GM19395 (cell line): ENCODE data around the gene HEPACAM.
A peak's percentile ranks its signal among the peaks of the same experiment; 100 is the strongest.

Source experiments
- ATAC-seq: cut with Tn5 transposase; IDR thresholded peaks from one replicate; pipeline ENCODE4 v1.9.1; 2021; ENCODE audit warnings: mild to moderate bottlenecking, moderate library complexity; ENCODE audit not compliant: unreplicated experiment

HEPACAM gene

DNA sequence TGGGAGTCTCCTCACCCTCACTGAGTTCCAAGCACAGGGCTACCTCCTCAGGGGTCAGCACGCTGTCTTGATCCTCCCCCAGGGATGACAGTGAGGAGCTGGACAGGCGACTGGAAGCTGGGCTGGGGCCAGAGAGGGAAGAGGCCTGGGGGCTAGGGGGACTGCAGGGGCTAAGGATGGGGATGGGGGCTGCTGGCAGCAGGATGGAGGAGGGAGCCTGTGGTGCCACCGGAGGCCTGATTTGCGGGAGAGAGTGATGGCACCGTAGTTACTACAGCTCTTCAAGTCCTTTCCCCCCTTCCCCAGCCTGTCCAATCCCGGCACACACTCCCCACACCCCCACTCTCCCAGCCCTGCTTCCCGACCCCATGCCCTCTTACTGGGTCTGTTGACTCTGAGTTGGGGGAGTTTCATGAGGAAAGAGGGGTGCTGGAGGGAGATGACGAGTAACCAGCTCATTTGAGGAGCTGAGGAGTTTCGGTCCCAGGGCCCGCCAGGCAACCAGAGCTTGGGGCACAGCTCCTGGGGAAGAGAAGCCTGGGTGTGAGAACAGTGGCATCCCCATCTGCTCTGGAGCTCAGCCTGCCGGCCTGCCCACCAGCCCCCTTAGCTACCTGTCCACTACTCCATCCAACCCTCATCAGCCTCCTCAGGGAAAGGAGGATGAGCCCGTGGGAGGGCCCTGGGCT lies 48.7 kb downstream of the HEPACAM start:
- no peak for ATAC-seq

DNA sequence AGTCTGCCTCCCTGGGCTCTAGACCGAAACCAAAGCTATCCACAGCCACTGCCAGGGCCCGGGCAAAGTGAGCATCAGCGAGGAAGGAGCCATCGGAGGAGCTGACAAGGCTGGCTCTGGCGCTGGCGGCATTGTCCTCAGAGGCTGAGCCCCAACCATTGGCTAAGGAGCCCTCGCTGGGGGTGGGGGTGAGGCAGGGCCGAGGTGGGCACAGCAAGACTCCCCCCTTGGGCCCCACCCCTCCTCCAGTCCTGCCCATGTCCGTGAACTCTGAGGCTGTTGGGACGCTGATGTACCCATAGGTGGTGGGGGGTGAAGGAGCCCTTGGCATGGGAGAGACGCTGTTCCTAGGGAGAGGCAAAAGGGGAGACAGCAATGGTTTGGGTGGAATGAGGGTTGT lies 49.4 kb downstream of the HEPACAM start:
- no peak for ATAC-seq

DNA sequence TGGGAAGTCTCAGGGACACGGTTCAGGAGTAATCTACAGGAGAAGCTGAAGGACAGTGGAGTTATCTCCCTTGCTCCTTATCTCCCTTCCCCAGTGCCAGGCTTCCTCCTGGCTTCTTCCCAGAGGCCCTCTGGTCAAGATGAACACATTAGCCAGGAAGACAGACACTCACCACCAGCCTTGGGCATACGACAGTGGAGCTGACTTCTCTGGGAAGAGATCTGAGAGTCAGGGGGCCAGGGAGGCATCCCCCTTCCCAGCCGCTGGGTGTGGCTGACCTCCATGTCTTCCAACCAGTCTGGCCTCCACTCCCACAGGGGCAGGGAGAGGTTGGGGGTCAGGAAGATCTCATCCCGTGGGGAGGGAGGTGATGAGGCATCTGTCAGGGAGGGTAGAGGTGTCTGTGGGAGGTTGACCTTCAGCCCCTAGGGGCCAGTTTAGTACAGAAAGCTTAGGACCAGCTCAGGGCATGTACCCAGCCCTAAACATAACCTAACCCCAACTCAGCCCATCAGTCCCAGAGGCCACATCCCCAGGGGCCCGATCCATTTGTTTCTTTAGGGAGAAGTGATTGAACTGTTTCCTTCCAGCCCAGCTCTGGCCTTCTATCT lies 50.9 kb downstream of the HEPACAM start:
- ATAC-seq = no peak

DNA sequence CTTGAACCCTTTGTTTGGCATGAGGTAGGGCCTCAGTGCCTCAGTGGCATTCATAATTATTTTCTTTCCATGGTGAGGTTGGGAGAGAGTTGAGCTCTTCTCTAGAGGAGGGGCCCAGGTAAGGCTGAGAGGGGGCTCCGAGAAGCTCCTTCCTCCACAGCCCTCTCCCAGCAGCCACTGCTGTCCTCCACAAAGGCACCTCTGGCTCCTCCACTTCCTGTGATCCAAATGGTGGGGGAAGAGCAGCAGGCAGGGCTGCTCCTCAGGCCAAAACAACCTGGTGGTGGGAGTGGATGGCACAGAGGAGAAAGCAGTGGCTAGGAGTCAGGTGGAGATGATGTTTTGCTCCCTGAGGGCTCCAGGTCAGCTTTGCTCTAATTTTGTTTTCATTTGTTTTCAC lies 51.5 kb downstream of the HEPACAM start:
- no peak for ATAC-seq

DNA sequence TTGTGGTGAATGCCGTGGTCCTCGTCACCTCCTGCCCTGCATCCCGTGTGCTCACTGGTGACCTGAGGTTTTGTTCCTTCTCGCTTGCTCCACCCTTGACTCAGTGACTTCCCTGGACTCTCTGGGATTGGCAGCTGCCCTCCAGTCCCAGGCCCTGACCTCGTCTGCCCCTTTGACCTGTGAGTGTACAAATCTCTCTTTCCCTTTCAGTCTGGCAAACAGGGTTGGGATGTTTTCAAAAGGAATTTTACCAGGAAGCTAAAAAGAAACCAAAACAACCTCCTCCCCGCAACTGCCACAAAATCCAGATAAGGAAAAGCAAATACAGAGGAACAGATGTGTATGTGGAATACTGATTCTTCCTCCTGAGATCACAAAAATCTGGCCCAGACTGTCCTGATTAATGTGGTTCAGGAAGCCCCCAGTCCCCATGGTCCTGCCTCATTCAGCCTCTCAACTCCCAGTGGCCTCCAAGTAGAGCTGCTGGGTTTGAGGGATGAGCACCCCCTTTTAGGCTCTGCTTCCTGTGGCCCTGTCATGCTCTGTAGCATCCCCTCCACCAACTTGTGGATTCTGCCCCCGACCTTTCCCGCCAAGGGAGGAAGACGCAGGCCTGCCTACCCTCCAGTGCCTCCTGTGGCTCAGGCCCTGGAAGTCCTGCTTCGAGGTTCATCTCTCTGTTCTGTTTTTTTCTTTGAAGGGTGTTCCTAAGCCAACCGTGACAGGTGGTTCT lies 53.3 kb downstream of the HEPACAM start:
- ATAC-seq = no peak

DNA sequence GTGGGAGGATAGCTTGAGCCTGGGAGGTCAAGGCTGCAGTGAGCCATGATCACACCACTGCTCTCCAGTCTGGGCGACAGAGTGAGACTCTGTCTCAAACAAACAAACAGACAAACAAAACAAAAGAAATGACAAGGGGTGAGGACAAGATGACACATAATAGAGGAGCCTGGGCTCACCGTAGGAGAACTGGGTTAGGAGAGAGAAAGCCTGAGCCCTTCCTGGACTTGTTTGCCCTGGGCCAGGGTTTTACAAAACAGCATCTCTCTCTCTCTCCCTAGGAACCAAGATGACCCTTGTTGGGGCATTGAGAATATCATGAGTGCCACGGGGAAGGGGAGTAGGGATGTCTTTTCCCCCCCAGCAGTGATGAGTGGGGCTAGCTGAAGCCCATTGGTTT lies 54.9 kb downstream of the HEPACAM start:
- no peak for ATAC-seq

DNA sequence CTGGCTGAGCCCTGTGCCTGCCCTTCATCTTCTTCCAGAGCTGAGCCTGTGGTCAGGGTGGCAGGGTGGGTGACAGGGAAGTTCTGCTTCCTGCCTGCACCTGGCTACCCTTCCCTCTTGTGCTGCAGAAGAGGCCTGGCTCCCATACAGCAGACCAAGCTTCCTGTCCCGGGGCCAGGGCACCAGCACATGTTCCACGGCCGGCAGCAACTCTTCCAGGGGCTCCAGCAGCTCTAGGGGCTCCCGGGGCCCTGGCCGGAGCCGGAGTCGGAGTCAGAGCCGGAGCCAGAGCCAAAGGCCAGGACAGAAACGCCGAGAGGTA lies 55.6 kb downstream of the HEPACAM start:
- ATAC-seq = no peak

DNA sequence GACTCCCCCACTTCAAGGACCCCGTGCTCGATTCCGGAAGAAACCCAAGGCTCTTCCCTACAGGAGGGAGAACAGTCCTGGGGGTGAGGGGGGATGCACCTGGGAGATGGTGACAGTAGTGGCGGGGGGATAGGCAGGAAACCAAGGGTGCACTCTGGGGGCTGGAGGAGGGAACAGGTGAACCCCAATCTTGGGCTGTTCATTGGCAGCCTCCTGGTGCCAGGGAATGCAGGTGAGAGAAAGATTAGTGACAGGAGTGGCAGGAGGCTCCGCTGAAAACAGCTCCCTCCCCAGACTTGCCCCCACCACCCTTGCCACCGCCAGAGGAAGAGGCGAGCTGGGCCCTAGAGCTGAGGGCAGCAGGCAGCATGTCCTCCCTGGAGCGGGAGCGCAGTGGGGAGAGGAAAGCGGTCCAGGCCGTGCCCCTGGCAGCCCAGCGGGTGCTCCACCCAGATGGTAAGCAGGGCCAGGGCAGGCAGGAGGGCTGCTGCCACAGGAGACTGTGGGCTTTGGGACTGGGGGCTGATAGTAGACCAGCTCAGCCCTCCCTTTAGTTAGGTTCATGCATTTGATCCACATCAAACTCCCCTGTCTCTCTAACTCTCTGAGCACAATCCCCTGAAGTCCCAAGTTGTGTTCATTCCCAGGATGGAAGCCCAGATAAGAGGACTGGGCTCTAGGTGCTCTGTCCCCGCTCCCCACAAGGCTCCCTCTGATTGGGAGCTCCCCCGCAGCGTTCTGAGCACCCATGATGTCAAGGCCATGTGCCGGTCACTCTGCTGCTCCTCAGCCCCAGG lies 56.2 kb downstream of the HEPACAM start:
- no peak for ATAC-seq

DNA sequence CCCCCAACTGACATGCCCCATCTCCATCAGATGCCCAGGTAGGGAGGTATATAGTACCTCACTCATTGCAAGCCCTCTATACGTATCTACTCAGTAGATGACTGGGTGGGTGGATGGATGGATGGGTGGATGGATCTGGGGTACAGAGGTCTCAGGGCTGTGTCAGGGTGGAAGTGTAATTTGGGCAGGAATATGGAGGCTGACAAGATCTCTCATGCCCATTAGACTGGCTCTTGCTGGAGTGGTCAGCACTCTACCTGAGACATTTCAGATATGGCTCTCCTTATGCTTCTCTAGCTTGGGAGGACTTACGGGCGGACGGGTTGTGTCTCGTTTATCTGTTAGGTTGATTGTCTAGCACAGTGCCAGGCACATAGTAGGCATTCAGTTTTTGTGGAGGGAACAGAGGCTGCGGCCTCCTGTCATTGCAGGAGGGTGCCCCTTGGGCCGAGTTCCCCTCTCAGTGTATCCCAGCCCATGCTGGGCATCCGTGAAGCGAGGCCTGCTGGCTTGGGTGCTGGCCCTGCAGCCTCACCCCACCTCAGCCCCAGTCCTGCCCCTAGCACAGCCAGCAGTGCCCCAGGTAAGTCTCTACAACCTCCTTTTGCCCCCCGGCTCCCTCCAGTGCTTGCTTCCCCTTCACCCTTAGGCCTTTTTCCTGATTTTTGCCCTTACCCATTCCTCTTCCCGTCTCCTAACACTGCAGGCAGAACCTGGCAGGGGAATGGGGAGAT lies 56.9 kb downstream of the HEPACAM start:
- ATAC-seq = no peak

DNA sequence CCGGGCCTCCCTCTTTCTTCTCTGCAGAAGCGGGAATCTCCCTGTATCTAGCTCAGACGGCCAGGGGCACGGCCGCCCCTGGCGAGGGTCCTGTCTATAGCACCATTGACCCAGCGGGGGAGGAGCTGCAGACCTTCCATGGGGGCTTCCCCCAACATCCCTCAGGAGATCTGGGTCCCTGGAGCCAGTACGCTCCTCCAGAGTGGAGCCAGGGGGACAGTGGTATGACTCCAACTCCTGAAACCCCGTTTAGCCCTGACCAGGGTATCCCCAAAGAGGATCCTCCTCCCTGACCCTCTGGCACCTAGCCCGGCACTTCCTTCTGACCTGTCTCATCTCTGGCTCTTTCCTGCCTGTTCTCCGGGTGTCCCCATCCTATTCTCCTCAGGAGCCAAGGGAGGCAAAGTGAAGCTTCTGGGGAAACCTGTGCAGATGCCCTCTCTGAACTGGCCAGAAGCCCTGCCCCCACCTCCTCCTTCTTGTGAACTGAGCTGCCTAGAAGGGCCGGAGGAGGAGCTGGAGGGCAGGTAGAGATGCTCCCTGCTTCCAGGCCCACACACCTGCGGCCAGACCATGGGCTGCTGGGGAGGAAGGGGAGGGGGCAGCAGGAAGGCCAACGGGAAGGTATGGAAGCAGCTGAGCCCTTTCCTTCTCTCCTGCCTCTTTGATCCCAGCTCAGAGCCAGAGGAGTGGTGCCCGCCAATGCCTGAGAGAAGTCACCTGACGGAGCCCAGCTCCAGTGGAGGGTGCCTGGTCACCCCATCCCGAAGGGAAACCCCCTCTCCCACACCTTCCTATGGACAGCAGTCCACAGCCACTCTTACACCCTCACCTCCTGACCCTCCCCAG lies 57.7 kb downstream of the HEPACAM start:
- no peak for ATAC-seq

DNA sequence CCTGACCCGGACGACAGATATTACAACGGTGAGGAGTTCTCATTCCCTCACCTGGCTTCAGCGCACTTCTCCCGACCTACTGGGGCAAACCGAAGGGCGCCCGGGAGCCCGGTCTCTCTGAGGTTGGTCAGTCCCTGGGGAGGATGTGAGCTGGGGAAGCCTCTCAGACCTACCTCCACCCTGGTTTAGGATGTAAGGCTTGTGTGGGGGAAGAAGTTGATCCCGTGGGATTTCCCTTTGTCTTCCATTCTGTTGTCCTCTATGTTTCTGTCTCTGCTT lies 58.3 kb downstream of the HEPACAM start:
- no peak for ATAC-seq

DNA sequence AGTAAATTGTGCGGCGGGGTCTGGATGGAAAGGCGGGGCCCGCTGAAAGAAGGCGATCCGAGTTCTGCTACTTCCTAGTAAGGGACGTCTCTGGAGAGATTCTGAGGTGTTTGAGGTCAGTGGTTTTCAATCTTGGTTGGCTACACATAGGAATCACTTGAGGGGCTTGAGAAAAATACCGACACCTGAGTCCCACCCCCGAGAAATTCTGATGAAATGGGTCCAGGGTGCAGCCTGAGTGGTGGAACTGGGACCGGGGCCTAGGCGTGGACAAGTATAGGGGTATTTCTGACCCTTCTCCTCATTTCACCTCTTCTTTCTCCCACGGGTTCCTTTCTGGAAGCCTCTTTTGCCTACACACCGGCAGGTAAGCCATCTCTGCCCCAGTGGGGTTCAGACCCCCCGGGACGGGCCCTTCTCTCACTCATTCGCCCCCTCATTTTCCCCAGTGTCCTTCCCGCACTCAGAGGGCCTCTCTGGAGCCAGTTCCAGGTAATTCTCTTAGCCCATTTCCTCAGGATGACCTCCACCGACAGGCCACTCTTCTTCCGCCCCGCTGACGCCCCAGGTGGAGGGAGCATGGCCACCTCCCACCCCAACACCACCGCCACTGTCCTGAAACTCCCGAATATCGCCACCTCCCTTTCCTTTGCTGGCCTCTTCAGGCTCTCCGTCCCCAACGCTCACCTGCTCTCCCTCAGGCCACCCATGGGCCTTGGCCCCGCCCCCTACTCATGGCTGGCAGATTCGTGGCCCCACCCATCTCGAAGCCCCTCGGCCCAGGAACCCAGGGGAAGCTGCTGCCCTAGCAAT lies 58.8 kb downstream of the HEPACAM start:
- no peak for ATAC-seq

DNA sequence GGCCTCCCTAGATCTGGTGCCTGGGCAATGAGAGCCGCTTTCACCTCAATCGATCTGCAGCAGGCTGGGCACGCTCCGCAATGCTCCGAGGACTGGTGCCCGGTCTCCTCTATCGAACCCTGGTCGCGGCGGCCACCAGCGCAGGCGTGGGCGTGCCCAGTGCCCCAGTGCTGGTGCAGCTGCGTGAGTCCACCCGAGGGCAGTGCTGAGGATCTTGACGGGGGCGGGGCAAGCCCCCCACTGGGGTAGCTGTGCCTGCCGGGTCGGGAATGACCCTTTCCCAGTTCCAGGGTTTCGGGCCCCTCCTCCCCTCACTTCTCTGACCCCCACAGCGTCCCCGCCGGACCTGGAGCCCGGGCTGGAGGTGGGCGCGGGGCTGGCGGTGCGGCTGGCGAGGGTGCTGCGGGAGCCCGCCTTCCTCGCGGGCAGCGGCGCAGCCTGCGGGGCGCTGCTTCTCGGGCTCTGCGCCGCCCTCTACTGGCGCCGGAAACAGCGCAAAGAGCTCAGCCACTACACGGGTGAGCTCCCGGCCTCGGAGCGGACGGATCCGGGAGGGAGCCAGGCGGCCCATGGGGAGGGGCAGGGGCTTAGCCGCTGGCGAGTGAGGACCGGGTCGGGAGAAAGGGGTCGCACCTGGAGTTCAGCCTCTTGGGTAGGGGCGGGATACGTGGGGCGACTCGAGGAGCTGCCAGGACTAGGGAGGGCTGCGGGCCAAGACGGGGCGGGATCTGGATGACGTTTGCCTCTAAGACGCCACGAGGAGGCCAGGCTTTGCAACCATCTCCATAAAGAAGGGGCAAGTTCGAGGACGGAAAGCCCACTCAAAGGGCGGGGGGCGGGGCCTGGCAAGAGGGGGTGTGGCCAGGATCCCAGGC lies 59.7 kb downstream of the HEPACAM start:
- ATAC-seq = peak; percentile 96

DNA sequence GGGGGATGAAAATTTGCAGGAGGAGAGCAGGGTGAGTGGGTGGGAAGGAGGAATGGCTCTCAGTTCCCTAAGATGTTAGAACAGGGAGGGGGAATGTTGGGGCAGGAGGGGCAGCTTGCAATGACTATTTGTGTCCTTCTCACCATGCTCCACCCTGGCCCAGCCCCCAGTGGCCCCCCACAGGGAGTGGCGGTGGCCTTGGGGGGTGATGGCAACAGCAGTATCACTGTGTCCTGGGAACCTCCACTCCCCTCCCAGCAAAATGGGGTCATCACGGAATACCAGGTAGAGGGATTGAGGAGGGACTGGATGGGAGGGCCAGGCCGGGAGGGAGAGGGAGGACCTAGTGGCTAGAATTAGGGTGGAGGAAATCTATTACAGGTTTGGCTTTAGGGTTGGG lies 60.4 kb downstream of the HEPACAM start:
- ATAC-seq = no peak

DNA sequence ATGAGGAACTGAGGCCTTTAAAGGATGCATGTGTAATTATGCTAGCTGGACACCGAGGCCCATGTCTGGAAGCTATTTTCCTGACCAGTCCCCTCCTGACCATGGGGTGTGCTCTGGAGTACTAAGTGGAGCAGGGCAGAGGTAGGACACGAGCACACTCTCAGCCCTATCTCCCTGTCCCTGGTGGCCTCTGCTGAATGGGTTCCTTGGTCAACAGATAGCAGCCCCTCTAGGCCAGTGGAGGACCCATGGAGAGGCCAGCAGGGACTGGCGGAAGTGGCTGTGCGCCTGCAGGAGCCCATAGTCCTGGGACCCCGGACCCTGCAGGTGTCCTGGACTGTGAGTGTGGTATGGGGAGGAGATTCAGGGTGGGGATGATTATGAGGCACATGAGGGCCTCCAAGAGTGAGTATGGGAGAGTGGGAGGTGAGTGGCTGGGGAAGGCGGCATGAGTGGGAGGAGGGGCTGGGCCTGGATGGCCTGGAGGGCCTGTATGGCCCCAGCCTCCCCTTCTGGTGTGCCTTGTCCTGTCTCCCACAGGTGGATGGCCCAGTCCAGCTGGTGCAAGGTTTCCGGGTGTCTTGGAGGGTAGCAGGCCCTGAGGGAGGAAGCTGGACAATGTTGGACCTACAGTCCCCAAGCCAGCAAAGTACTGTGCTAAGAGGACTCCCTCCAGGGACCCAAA lies 61.1 kb downstream of the HEPACAM start:
- no peak for ATAC-seq

DNA sequence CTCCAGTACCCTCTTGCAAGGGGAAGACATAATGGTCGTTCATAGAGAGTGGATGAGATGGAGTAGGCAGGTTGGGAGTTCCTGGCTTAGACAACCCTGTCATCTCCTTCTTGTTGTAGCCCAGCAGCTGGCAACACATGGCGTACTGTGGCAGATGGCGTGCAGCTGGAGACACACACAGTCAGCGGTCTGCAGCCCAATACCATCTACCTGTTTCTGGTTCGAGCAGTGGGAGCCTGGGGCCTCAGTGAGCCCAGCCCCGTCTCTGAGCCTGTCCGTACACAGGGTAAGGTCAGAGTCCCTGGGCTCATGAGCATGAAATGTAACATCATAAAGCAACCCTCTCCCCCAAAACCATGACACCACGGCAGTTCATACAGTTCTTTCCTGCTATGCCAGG lies 61.9 kb downstream of the HEPACAM start:
- ATAC-seq = no peak

DNA sequence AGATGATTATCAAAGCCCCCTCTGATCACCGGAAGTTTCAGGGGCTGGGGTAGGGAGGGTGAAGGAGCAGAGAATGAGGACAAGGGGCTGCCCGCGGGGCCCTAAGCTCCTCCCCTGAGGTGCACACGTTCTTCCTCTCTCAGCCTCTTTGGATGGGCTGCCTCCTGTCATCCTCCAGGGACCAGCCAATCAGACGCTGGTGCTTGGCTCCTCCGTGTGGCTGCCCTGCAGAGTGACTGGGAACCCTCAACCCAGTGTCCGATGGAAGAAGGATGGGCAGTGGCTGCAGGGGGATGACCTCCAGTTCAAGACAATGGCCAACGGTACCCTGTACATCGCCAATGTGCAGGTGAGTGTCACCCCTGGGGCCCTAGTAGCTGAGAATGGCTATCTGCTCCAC lies 63.1 kb downstream of the HEPACAM start:
- ATAC-seq = no peak

DNA sequence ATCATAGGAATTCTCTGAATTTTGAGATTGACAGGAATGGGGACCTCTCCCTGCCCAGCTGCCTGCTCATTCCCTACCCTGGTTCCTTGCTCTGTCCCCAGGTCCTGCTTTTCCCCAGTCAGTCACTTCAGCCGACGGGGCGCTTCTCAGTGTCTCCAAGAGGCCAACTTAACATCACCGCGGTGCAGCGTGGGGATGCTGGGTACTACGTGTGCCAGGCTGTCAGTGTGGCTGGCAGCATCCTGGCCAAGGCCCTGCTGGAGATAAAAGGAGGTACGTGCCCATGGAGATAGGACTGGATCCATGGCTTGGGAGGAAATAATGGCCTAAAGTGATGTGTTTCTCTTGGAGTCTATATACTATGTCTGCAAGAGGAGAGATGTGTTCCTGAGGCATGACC lies 63.6 kb downstream of the HEPACAM start:
- ATAC-seq = no peak
